ENCODE results near the gene ASIC3. TPM values are rescaled to one million over a fixed set of nuclear protein-coding genes. Genes with fewer than 3 reads are reported as not detected.

ASIC3 gene
- total and polyA plus RNA-seq, 2 of the 8 experiments (the other 6 are each of a cell fraction or from before 2014, with no cell fraction given), result 1.6 to 1.9 TPM

DNA sequence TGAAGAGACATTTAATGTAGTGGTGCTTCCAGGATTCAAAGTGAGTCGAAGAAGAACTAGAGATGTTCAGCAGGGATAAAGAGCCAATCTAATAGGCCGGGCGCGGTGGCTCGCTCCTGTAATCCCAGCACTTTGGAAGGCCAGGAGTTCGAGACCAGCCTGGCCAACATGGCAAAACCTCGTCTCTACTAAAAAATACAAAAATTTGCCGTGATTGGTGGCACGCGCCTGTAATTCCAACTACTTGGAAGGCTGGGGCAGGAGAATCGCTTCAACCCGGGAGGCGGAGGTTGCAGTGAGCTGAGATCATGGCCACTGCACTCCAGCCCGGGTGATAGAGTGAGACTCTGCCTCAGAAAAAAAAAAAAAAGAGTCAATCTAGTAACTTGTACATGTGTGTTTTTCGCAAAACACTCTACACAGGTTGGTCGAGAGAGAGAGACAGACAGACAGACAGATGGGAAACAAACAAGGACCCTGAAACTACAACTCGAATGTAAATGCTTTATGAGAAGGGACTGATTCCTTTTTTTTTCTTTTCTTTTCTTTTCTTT, 19.3 kb upstream of the ASIC3 start:
- H4K20me1 ChIP-seq (replicated peaks in 1 of 2; ENCODE audit: control insufficient read depth in 1 of 2, insufficient read depth in 2 of 2, low read length in 2 of 2), result peaks cover 0 to 2% of the 10 kb centered on the region in 2 experiments
- H2AK5ac ChIP-seq (ENCODE audit: low read depth, low read length), result no peak overlapping the region
- no peak overlapping the region for H2BK20ac ChIP-seq (ENCODE audit: low read length)
- peaks cover 3% of the 10 kb centered on the region; the same call in 1 of the 2 replicates for H3K23me2 ChIP-seq (ENCODE audit: low read depth, low read length)
- peak overlapping the region; percentile 70 to 90 for H3K4me2 ChIP-seq (ENCODE audit: insufficient read depth in 1 of 2, low read depth in 2 of 2, low read length in 2 of 2)
- H3K27ac ChIP-seq (ENCODE audit: low read depth, low read length), result no peak overlapping the region
- H3K23ac ChIP-seq (ENCODE audit: insufficient read length), result no peak overlapping the region
- peaks cover 0 to 4% (median 0%) of the 10 kb centered on the region in 4 experiments; a peak in 2 of 7 replicates for H3K27me3 ChIP-seq (replicated peaks in 1 of 4; ENCODE audit: control insufficient read depth in 3 of 4, extremely low read depth in 1 of 4, insufficient read depth in 3 of 4, low read length in 3 of 4)
- H4K8ac ChIP-seq (ENCODE audit: extremely low read depth, insufficient read depth, low read length), result no peak overlapping the region
- peak overlapping the region; percentile 66 to 97 (median 80) for H3K4me3 ChIP-seq (ENCODE audit: extremely low read depth in 1 of 4, insufficient read depth in 2 of 4, low read depth in 3 of 4, low read length in 4 of 4)
- H3K56ac ChIP-seq (replicated peaks; ENCODE audit: insufficient read length, low read depth, low read length), result no peak overlapping the region
- H3K14ac ChIP-seq (ENCODE audit: insufficient read length), result no peak overlapping the region
- DNase-seq (ENCODE audit: low read depth in 1 of 2, low spot score in 2 of 2) (no peak), FAIRE-seq (no peak)
- no peak overlapping the region for H4K91ac ChIP-seq (replicated peaks; ENCODE audit: insufficient read length, low read length)
- H3K79me2 ChIP-seq (ENCODE audit: control insufficient read depth in 1 of 2, insufficient read depth in 2 of 2, low read length in 2 of 2), result no peaks in the 10 kb centered on the region
- H2AFZ ChIP-seq (ENCODE audit: low read length), result no peak overlapping the region
- H4K5ac ChIP-seq (ENCODE audit: insufficient read length, low read depth, low read length), result no peak overlapping the region
- 71% methylated on average over 15 of the region's 17 CpGs; no CpG with 5 or more reads in 1 of the 2 experiments for WGBS, 2 experiments (ENCODE audit: extremely low coverage in 1 of 2, insufficient coverage in 1 of 2, insufficient read length in 1 of 2, insufficient replicate concordance in 2 of 2, low coverage in 1 of 2, low lambda C conversion rate in 2 of 2, missing lambda C conversion rate in 1 of 2)
- no peak overlapping the region for H2BK15ac ChIP-seq (ENCODE audit: low read length)
- H3K18ac ChIP-seq (ENCODE audit: extremely low read depth, low read length), result no peak overlapping the region
- H3K4ac ChIP-seq (replicated peaks; ENCODE audit: insufficient read length, low read depth, low read length), result no peak overlapping the region
- H2BK5ac ChIP-seq (ENCODE audit: low read depth, low read length), result no peak overlapping the region
- H2BK120ac ChIP-seq (replicated peaks; ENCODE audit: low read depth, low read length), result no peak overlapping the region
- H3K36me3 ChIP-seq (ENCODE audit: control insufficient read depth in 2 of 4, insufficient read depth in 4 of 4, low read length in 3 of 4), result no peaks in the 10 kb centered on the region
- ChIA-PET POLR2A (ENCODE audit: partially characterized antibody) (interaction anchor here (0.6 to 3.2 kb wide), 10 partner anchors 11 to 82 kb away, joined by 3 to 18 read pairs (median 3); partner anchors contain the start of gene CDK5), CTCF (ENCODE audit: partially characterized antibody) (interaction anchor here (0.7 to 2.7 kb wide), 12 partner anchors 10 to 83 kb away, joined by 3 to 24 read pairs (median 4); partner anchors contain the start of gene CDK5)
- peaks cover 0 to 4% (median 2%) of the 10 kb centered on the region in 4 experiments; a peak in 2 of 7 replicates for H3K4me1 ChIP-seq (replicated peaks in 1 of 4; ENCODE audit: control insufficient read depth in 3 of 4, insufficient read depth in 4 of 4, low read length in 3 of 4)
- no peaks in the 10 kb centered on the region; the same call in 1 of the 2 replicates for H3K79me1 ChIP-seq (ENCODE audit: low read depth, low read length)
- no peaks in the 10 kb centered on the region for H3K9me3 ChIP-seq (ENCODE audit: insufficient read depth in 2 of 2, low read depth in 1 of 2, low read length in 1 of 2)
- no peak overlapping the region for H3K9ac ChIP-seq (replicated peaks in 1 of 4; ENCODE audit: extremely low read depth in 1 of 4, low read depth in 3 of 4, low read length in 3 of 4)
- H2BK12ac ChIP-seq (ENCODE audit: low read depth, low read length), result no peak overlapping the region
- TF ChIP-seq ASH2L (IDR thresholded peaks at IDR 0.05; ENCODE audit: low read length) (no peak), ATF2 (IDR thresholded peaks at IDR 0.05; ENCODE audit: low read length) (no peak), SIX5 (IDR thresholded peaks at IDR 0.05; ENCODE audit: low read depth, low read length) (no peak), RAD21 (IDR thresholded peaks at IDR 0.05 in 1 of 2, conservative IDR thresholded peaks at IDR 0.05 in 1 of 2; ENCODE audit: low read depth in 2 of 2, low read length in 2 of 2) (no peak), SP2 (IDR thresholded peaks at IDR 0.05; ENCODE audit: low read length) (no peak), CREB1 (IDR thresholded peaks at IDR 0.05) (no peak), SAP30 (IDR thresholded peaks at IDR 0.05; ENCODE audit: insufficient read depth, insufficient replicate concordance, low read length) (no peak), SUZ12 (IDR thresholded peaks at IDR 0.05; ENCODE audit: low read length) (no peak), CHD1 (IDR thresholded peaks at IDR 0.05; ENCODE audit: low read depth, low read length) (no peak), TCF12 (IDR thresholded peaks at IDR 0.05; ENCODE audit: low read depth, low read length) (no peak), CBX5 (IDR thresholded peaks at IDR 0.05; ENCODE audit: low read depth, low read length) (no peak), JUND (IDR thresholded peaks at IDR 0.05; ENCODE audit: low read length) (no peak)
